HG03342 (cell line): ENCODE measurements around the gene SPDEF.
A peak's percentile ranks its signal among the peaks of the same experiment; 100 is the strongest.

Experiments used
- ATAC-seq: cut with Tn5 transposase; IDR thresholded peaks from one replicate; pipeline ENCODE4 v1.9.1; 2021; ENCODE audit warnings: mild to moderate bottlenecking, moderate library complexity; ENCODE audit not compliant: unreplicated experiment

SPDEF gene

GRCh38 chr6:34528996-34529664 lies 27.0 kb downstream of the SPDEF start:
- ATAC-seq: no peak

- no peak for ATAC-seq
These were observed 28.1 kb downstream of the SPDEF start for GRCh38 chr6:34527751-34528670.

GRCh38 chr6:34526992-34527728 lies 29.0 kb downstream of the SPDEF start:
- ATAC-seq: peak; percentile 90

GRCh38 chr6:34526241-34526972 lies 29.7 kb downstream of the SPDEF start:
- ATAC-seq: no peak

GRCh38 chr6:34525431-34526175 lies 30.5 kb downstream of the SPDEF start:
- ATAC-seq: no peak

- ATAC-seq: no peak
These were observed 31.2 kb downstream of the SPDEF start for GRCh38 chr6:34524971-34525370.

- no peak for ATAC-seq
These were observed 31.6 kb downstream of the SPDEF start for GRCh38 chr6:34524499-34524898.

GRCh38 chr6:34523441-34524206 lies 32.5 kb downstream of the SPDEF start:
- no peak for ATAC-seq

- ATAC-seq: no peak
These were observed 33.4 kb downstream of the SPDEF start for GRCh38 chr6:34522761-34523160.

- no peak for ATAC-seq
These were observed 34.5 kb downstream of the SPDEF start for GRCh38 chr6:34521463-34522285.

GRCh38 chr6:34520645-34521462 lies 35.3 kb downstream of the SPDEF start:
- ATAC-seq: no peak

- no peak for ATAC-seq
These were observed 36.0 kb downstream of the SPDEF start for GRCh38 chr6:34519971-34520644.

GRCh38 chr6:34518669-34519365 lies 37.3 kb downstream of the SPDEF start:
- ATAC-seq: no peak

- no peak for ATAC-seq
These were observed 38.2 kb downstream of the SPDEF start for GRCh38 chr6:34517966-34518365.

GRCh38 chr6:34517461-34517881 lies 38.7 kb downstream of the SPDEF start:
- no peak for ATAC-seq
